GM13977 (cell line): ENCODE measurements around the gene KRTAP1-1.

ENCODE experiments used
- DNase-seq: peaks from one replicate; pipeline ENCODE4 v3.0.0; 2012; ENCODE audit warnings: low spot score
- CTCF ChIP-seq: IDR thresholded peaks from 2 replicates; pipeline ENCODE4 v1.5.1; 2012; ENCODE audit warnings: mild to moderate bottlenecking, control low read depth; ENCODE audit not compliant: insufficient read depth; ENCODE audit errors: extremely low read depth, missing control alignments
- in situ Hi-C: fragments of 300-500 bp; cut with MboI; formaldehyde crosslinking; loops from one replicate; pipeline ENCODE4 v1.12.0; 2022; ENCODE audit warnings: low sequenced_read_pairs, low pct_unique_long_range_greater_than_20kb, mixed read lengths, inconsistent platforms; ENCODE audit not compliant: unreplicated experiment

Gene KRTAP1-1

GRCh38 chr17:40997361-40997760 is 43.9 kb downstream of the KRTAP1-1 start:
- in situ Hi-C loops, result no loop called here
- DNase-seq, result no peak
- no peak for TF ChIP-seq CTCF

GRCh38 chr17:40996829-40997228 is 44.4 kb downstream of the KRTAP1-1 start:
- DNase-seq, result no peak
- in situ Hi-C loops, result no loop called here
- no peak for TF ChIP-seq CTCF

- no peak for TF ChIP-seq CTCF
- no peak for DNase-seq
- in situ Hi-C loops, result no loop called here
Measured at GRCh38 chr17:40995116-40995515, 46.1 kb downstream of the KRTAP1-1 start.

- no peak for TF ChIP-seq CTCF
- in situ Hi-C loops, result no loop called here
- DNase-seq, result no peak
Measured at GRCh38 chr17:40993839-40994238, 47.4 kb downstream of the KRTAP1-1 start, which contains the start of gene KRTAP3-3. Gene KRTAP3-3, minus strand, starts transcription at chr17:40994164. Its CDS starts 67 bp downstream, at chr17:40994097.

- TF ChIP-seq CTCF, result no peak
- in situ Hi-C loops, result no loop called here
- no peak for DNase-seq
Measured at GRCh38 chr17:40993084-40993483, 48.2 kb downstream of the KRTAP1-1 start.

GRCh38 chr17:40992666-40993065 is 48.6 kb downstream of the KRTAP1-1 start:
- in situ Hi-C loops, result no loop called here
- TF ChIP-seq CTCF, result no peak
- DNase-seq, result no peak
